Daoy (cell line): ENCODE data around the gene IKZF2. TPM values are rescaled to one million over a fixed set of nuclear protein-coding genes. Genes with fewer than 3 reads are reported as not detected.

Experiments used
- DNase-seq: peaks from one replicate; pipeline ENCODE4 v3.0.0-alpha.2; 2015; ENCODE audit warnings: low read depth
- total RNA-seq: library from RNA; depleted of rRNA; stranded (reverse); fragments of >200 nt; shearing (Covaris generic); gene quantifications from 2 replicates; pipeline ENCODE4 v1.2.3, GENCODE V29; 2014; rRNA removed

IKZF2 gene
- 0.60 and 1.4 TPM in 2 replicates for total RNA-seq

- peak; percentile 90 for DNase-seq
These were observed at the start of gene IKZF2 for GRCh38 chr2:213151437-213152064. TSS of gene IKZF2 (minus strand) at chr2:213151612. CDS start at chr2:213148629, 2,983 bp downstream.

- no peak for DNase-seq
These were observed 48.5 kb upstream of the IKZF2 start for GRCh38 chr2:213199871-213200270.

GRCh38 chr2:213189001-213189899, 37.8 kb upstream of the IKZF2 start:
- DNase-seq, result no peak

DNA sequence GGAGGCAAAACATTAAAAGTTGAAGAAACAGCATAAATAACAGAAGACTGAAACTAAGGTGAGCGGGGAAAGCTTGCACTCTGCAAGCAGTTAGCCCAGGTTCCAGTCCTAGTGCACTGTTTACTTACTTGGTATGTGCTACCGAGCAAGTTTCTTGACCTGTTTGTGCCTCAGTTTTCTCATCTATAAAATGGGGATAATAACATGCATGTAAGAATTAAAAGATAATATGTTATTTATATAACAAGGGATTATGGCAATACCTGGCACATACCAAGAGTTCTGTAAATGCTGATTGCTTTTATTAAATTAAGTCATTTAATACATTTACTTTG, 37.1 kb upstream of the IKZF2 start:
- no peak for DNase-seq

DNA sequence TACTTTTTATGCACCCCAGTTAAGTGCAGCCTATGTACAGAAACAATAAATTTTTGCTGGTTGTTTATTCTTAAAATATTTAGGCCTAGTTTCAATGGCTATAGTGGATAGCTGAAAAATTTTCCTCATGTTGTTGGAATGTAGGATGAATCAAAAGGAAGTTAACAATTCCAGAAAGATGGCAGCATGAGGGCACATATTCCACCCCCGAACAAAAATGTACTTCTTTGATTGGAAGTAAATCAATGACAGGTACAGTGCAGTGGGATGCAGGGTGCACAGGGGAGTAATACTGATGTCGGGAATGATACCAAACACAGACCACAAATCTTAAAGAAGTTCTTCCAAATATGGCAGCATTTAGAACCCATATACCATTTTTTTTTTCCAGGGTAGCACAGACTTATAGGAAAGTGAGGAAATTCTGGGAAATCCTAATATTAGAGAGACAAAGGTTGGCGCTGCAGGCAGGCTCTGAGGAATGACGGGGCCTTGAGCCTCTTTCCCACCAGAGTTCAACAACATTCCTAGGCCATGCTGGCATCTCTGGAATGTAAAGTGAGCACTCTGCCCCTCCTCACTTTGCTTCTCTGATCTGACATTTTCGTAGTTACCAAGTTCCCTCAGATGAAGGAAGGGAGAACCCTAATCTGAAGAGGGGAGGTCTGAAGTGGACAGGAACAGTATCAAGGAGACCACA, 36.6 kb upstream of the IKZF2 start:
- peak; percentile 58 for DNase-seq

GRCh38 chr2:213187386-213187785, 36.0 kb upstream of the IKZF2 start:
- no peak for DNase-seq

DNA sequence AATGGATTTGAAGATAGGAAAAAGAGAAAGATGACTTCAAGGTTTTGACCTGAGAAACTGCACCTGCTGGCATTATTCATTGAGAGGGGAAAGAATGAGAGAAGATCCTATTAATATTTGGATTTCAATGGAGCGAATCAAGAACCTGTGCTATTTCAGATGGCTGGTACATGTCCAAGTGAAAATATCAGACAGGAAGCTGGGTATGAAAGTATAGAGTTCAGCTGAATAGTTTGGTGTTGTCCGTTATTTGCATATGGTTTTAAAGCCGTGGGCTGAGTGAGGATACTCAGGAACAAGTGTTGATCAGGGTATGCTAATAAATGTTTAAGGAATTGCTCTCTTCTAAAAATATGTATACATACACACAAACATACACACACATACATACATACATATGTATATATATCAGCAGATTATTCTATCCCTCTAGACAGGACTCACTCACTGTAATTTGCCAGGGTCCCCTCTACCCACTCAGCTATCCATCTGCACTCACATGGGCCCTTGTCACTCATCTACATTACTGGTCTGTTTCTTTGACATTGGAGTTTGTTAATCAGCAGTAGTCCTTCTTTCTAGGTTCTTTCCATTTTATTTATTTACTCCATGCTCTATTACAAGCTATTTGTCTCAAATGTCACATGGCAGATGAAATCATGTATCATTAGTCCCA, 33.9 kb upstream of the IKZF2 start:
- no peak for DNase-seq

DNA sequence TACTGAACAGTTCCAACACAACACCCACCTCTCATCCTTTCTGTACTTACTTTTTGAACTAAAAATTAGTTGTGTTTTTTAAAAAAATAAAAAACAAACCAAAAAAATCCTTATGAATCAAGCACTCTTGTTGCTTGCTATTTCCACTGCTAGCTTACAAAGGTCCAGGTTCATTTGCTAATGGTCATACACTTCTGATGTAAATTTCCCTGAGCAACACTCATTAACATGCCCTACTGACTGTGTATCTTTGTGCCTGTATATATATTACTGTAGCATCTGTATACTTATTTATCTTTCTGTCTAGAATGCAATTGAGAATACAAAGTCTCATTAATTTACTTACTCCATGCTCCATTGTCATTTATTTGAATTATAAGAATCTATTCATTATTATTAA, 30.3 kb upstream of the IKZF2 start:
- DNase-seq, result no peak

DNA sequence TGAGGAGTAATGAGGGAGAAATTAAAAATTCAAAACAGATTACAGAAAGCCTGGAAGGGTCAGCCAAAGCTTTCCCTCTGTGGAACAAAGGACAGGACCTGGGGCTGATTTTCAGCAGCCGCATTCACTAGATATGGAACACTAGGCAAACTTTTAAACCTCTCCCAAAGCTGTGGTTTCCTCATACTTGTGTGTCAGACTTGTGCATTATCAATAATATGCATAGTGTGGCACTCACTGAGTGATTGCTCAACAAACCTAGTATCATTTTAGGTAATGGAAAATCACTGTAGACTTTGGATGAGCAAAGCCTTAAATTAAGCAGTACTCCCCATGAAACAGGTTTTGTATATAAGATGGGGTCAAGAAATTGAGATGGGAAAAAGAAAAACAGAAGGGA, 26.3 kb upstream of the IKZF2 start:
- no peak for DNase-seq

- no peak for DNase-seq
These were observed 24.3 kb upstream of the IKZF2 start for GRCh38 chr2:213175673-213176247.

DNA sequence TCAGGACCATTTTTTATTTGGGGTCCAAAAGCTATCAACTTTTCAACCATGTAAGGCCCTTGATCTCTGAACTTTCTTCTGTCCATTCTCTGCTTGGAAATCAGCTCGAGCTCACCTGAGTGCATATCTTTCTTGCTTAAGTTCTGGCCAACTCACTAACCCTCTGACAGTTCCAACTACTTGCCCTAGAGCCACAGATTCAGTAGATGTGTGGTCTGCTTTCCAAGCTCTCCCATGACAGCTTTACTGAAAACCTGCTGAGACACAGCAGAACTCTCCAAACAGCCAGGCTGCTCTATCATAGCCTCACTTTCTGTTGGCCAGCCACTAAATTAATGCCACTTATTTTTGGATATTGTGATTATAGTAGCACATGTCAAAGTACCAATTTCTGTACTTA, 21.2 kb upstream of the IKZF2 start:
- no peak for DNase-seq

DNA sequence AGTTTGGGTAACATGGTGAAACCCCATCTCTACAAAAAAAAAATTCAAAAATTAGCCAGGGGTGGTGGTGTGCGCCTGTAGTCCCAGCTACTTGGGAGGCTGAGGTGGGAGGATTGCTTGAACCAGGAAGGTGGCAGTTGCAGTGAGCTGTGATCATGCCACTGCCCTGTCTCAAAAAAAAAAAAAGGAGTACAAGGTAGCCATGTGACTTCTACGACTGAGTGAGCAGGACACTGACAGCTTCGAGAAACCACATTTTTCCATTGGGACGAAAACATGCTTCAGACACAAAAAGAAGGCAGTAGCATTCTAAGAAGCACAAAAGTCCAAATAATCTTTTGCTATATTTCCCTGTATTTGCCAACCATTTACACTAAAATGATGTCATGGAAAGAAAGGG, 19.7 kb upstream of the IKZF2 start:
- no peak for DNase-seq

DNA sequence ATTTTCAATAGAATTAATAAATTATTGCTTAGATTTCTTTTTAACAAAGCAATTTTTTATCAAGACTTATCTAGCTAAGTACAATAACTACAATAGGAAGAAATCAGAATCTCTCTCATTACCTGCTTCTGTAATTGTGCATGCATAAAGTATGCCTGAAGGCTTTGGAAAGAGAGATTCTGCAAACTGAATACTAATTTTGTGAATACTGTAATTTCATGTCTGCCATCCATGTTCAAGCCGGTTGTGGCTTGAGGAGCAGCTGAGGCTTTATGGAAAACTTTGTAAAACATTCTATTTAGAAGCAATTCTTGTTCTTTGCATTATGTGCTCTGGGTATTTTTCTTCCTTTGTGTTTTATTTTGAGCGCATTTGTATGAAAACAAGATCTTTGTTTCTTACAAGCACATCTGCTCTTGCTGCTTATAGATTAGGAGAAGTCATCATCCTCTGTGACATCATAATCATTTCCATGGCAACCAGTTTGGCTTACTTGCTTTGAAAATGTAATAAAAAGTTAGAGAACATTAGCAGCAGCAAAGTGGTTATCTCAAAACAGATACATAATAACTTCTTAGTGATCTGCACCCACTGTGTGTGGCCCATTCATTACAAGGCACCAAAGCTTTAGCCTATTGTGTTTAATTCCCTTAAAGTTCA, 16.0 kb upstream of the IKZF2 start:
- DNase-seq, result no peak

DNA sequence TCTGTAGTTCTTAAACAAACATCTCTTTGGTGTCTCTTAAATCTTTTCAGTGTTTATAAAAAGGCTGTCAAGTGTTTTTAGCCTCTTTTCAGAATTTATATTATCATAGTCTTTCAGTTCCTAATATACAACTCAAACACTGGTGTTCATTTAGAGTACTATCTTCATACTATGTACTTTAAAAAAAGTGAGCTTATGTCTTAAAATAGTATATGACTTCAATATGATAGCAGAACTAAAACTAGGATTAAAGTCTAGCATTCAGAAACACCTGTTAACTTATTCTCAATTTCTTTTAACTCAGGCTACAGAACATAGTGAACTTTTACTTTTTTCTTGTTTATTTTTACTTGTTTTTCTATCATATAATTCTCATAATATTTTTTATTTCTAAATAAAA, 14.7 kb upstream of the IKZF2 start:
- no peak for DNase-seq

DNA sequence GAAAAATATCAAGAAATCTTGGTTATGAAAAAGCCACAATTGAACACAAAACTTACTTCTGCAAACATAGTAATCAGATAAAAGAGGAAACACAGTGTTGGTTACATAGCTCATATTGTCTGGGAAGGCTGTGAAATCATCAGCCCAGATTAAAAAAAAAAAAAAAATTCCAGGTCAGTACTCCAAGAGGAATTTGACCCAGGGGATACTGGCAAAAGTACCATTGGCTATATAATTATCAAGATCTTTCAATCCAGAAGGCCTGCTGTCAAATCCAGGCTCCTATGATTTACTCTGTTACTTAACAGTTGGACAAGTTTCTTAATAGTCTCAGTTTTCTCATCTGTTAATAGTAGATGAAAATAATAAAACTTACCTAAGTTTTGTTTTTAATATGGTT, 12.9 kb upstream of the IKZF2 start:
- no peak for DNase-seq

GRCh38 chr2:213162516-213163118, 11.2 kb upstream of the IKZF2 start:
- no peak for DNase-seq

DNA sequence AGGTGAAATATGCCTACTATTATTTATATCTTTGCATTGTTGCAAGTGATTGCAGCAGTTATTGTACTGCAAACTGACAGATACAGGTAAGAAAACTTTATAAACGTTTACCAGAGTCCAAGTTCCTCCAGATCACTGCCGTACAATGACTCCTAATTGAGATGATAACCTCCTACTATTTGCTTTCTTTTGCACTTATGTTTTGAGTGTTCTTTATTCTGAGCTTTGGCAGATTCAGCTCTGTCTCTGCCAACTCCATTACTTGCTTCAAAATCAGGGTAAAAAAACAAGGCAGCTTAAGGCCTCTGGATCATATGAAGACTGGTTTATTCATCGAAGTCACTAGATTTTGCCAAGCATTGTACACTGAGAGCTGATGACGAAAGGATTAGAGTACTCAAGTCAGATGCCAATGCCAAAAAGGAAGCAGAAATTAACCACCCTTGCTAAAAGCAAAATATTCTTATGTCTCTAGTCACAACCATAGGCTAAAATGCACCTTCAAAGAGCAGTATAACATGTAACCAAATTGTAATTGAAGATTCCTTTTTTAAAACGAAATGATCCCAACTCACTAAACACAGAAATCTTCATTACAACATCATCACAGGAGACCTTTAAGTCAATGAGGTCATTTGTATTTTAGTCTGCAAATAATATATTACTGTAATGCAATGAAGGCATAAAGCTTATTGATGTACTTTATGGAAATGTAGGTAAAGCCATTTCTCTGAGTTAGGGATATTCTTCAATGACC, 10.5 kb upstream of the IKZF2 start:
- DNase-seq, result no peak

DNA sequence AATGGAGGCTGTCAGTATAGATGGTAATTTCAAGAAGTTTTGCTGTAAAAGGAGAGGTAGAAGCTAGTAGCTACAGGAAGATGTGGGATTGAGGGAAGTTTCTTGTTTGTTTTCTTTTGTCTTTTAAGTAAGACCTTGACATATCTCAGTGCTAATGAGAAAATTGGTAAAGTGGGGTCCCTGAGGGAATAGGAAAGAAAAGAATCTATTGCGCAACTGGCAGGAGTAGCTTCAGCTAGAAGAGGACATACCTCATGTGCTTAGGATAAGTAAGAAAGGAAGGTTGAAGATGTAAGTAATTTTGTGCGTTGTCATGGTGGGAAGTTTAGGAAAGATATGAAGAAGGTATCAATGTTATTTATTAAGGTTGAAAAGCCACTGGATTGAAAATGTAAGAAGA, 8.4 kb upstream of the IKZF2 start:
- no peak for DNase-seq

DNA sequence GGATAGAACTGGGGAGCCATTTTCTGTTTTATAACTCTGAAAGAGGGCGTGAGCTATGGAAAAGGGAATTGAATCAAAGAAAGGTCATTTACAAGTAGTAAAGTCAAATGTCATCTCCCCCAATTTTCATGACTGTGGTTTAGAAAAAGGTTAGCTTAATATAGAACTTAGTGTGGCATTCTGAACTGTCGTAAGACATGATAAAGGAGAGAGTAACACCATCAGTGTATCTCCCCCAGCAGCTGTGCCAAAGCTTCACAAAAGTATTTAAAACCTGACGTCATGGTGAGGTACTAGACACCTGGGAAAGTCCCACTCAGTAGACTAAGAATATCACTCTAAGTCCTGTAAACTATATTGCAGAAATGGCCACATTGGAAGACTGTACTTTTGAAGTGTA, 5.8 kb upstream of the IKZF2 start:
- DNase-seq, result no peak

DNA sequence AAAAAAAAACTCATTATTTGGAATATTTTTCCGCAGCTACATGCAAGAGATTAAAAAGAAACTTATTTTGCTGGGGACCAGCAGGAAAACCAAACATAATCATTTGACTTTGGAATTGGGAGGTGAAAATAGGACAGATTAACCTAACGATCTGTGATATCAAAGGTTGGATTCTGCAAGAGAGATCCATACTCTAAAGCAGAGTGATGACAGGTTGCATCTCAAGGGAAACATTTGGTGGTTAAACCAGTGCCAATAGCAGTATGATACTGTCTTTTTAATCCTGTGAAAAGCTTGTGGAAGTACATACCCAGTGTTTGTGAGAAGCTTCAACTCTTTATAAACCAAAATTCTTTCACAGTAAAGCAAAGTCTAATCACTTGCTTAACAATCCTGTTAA, 5.3 kb upstream of the IKZF2 start:
- DNase-seq, result no peak
